Right cardiac atrium (tissue), 5 donors: ENCODE results near the gene FAM111A. TPM values are rescaled to one million over a fixed set of nuclear protein-coding genes. Genes with fewer than 3 reads are reported as not detected.

ENCODE experiments used
- ATAC-seq, 2 donors: fragments of 200-7000 bp; cut with Tn5 transposase; one replicate each; pipeline versions ENCODE4 v1.8.0 to v1.9.1; 2020; ENCODE audit warnings: moderate library complexity in 2 of 2, mild to moderate bottlenecking in 1 of 2
- DNase-seq, 3 donors: peaks; one replicate each; pipeline ENCODE4 v3.0.0-alpha.2; 2020
- H3K27ac ChIP-seq: one replicate; pipeline ENCODE4 v1.5.1; 2013; ENCODE audit warnings: mild to moderate bottlenecking, low read length, control low read depth, moderate library complexity
- H3K27me3 ChIP-seq: one replicate; pipeline ENCODE4 v1.6.1; 2013; ENCODE audit not compliant: control insufficient read depth, insufficient read depth
- H3K4me1 ChIP-seq: one replicate; pipeline ENCODE4 v1.6.1; 2013; ENCODE audit warnings: low read length; ENCODE audit not compliant: control insufficient read depth, insufficient read depth
- H3K4me3 ChIP-seq: one replicate; pipeline ENCODE4 v1.5.1; 2013; ENCODE audit warnings: low read length, control low read depth
- H3K9me3 ChIP-seq: one replicate; pipeline ENCODE4 v1.6.1; 2013; ENCODE audit warnings: low read length; ENCODE audit not compliant: control insufficient read depth
- WGBS: extraction: QIAGEN DNeasy Blood & Tissue Kit; methylation state at CpG from one replicate; pipeline ENCODE4 v1.1.7; 2013; 5-methylcytosine and 5-hydroxymethylcytosine counted together
- intact Hi-C, 4 donors: fragments of 100-400 bp; cut with DNase I; formaldehyde crosslinking; loops; one replicate each; pipeline versions ENCODE4 v1.11.0 to v1.14.0; 2022 to 2023
- polyA plus RNA-seq: library from polyadenylated mRNA; stranded (reverse); fragments of 200-250 nt; gene quantifications from one replicate; pipeline ENCODE4 v1.2.3, GENCODE V29; 2013
- total RNA-seq, 4 donors: library from RNA; stranded (reverse); fragmentation: NEBNext Ultra II Directional; extraction: Animal tissue kit (Norgen Biotek cat#: 25700); gene quantifications; one replicate each; pipeline ENCODE4 v1.2.1, GENCODE V29; 2021
- donor health status: healthy with polysubstance abuse.
- donor health status: DM: no; HTN: yes; CAD: no.
- donor health status: DM: no; HTN: no; CAD: no.
- donor health status: DM: no; HTN: yes; CAD: no; lungs with severe emphysema.
- donor health status: DM: yes; HTN: yes; CAD: no.

FAM111A gene
- total and polyA plus RNA-seq, 5 donors = 7.0 to 12.2 (median 10.4) TPM

GRCh38 chr11:59172345-59173079, 29.9 kb downstream of the FAM111A start:
- Histone ChIP-seq H3K27ac (no peak overlapping the region), H3K9me3 (no peaks in the 10 kb centered on the region), H3K4me1 (no peaks in the 10 kb centered on the region), H3K27me3 (no peaks in the 10 kb centered on the region), H3K4me3 (peak overlapping the region; percentile 73)
- under 1% methylated on average over 70 of the region's 70 CpGs for WGBS
- ATAC-seq = peak; percentile 22 to 48
- peak in 1 of 3 donors; percentile 71 for DNase-seq
- intact Hi-C loops = loop anchor here (2.0 to 5.0 kb wide), 5 partner anchors 34 to 510 kb away; no protein-coding TSS in a partner anchor

GRCh38 chr11:59173080-59173963, 30.7 kb downstream of the FAM111A start:
- no peaks in the 10 kb centered on the region for H3K9me3 ChIP-seq
- ATAC-seq (peak in 1 of 2 donors; percentile 21), DNase-seq (peak; percentile 26 to 69 (median 65))
- H3K27me3 ChIP-seq = no peaks in the 10 kb centered on the region
- 9% methylated on average over 37 of the region's 37 CpGs for WGBS
- H3K4me3 ChIP-seq = peak overlapping the region; percentile 73
- H3K4me1 ChIP-seq = no peaks in the 10 kb centered on the region
- intact Hi-C loops = loop anchor here (2.0 to 5.0 kb wide), 5 partner anchors 33 to 509 kb away; no protein-coding TSS in a partner anchor
- no peak overlapping the region for H3K27ac ChIP-seq

- no peaks in the 10 kb centered on the region for H3K9me3 ChIP-seq
- 52% methylated on average over 7 of the region's 7 CpGs for WGBS
- DNase-seq (no peak), ATAC-seq (no peak)
- H3K27me3 ChIP-seq = no peaks in the 10 kb centered on the region
- intact Hi-C loops = loop anchor here (2.0 to 5.0 kb wide), 5 partner anchors 33 to 508 kb away; no protein-coding TSS in a partner anchor
- peak overlapping the region; percentile 73 for H3K4me3 ChIP-seq
- H3K4me1 ChIP-seq = no peaks in the 10 kb centered on the region
- H3K27ac ChIP-seq = no peak overlapping the region
Observed at GRCh38 chr11:59173964-59174663, 31.5 kb downstream of the FAM111A start.

GRCh38 chr11:59174664-59175033, 32.0 kb downstream of the FAM111A start:
- Histone ChIP-seq H3K27ac (peak overlapping the region; percentile 17), H3K4me3 (no peak overlapping the region), H3K9me3 (peaks cover 2% of the 10 kb centered on the region), H3K27me3 (no peaks in the 10 kb centered on the region), H3K4me1 (no peaks in the 10 kb centered on the region)
- DNase-seq (no peak), ATAC-seq (no peak)
- intact Hi-C loops = loop anchor here in 2 of 4 donors (5.0 kb wide), 3 partner anchors 33 to 508 kb away; no protein-coding TSS in a partner anchor
- 88% methylated on average over 7 of the region's 7 CpGs for WGBS

GRCh38 chr11:59175091-59175501, 32.4 kb downstream of the FAM111A start:
- ATAC-seq (no peak), DNase-seq (no peak)
- WGBS = 54% methylated on average over 4 of the region's 4 CpGs
- no peak overlapping the region for H3K27ac ChIP-seq
- no peaks in the 10 kb centered on the region for H3K4me1 ChIP-seq
- peaks cover 2% of the 10 kb centered on the region for H3K9me3 ChIP-seq
- intact Hi-C loops = no loop called here
- no peak overlapping the region for H3K4me3 ChIP-seq
- H3K27me3 ChIP-seq = no peaks in the 10 kb centered on the region

GRCh38 chr11:59176330-59176729, 33.7 kb downstream of the FAM111A start:
- Histone ChIP-seq H3K9me3 (peaks cover 2% of the 10 kb centered on the region), H3K27ac (no peak overlapping the region), H3K27me3 (no peaks in the 10 kb centered on the region), H3K4me3 (no peak overlapping the region), H3K4me1 (no peaks in the 10 kb centered on the region)
- WGBS = 85% methylated on average over 7 of the region's 7 CpGs
- DNase-seq = no peak
- ATAC-seq = no peak
- intact Hi-C loops = no loop called here

GRCh38 chr11:59178402-59178801, 35.7 kb downstream of the FAM111A start:
- intact Hi-C loops = no loop called here
- Histone ChIP-seq H3K4me1 (no peaks in the 10 kb centered on the region), H3K9me3 (peaks cover 2% of the 10 kb centered on the region), H3K27me3 (no peaks in the 10 kb centered on the region), H3K27ac (no peak overlapping the region), H3K4me3 (no peak overlapping the region)
- ATAC-seq = no peak
- no peak for DNase-seq

GRCh38 chr11:59179121-59179520, 36.5 kb downstream of the FAM111A start:
- Histone ChIP-seq H3K4me1 (no peaks in the 10 kb centered on the region), H3K9me3 (peaks cover 2% of the 10 kb centered on the region), H3K4me3 (no peak overlapping the region), H3K27me3 (no peaks in the 10 kb centered on the region), H3K27ac (no peak overlapping the region)
- 66% methylated on average over 2 of the region's 2 CpGs for WGBS
- no peak for DNase-seq
- intact Hi-C loops = no loop called here
- no peak for ATAC-seq

- ATAC-seq = no peak
- Histone ChIP-seq H3K27me3 (no peaks in the 10 kb centered on the region), H3K4me1 (peaks cover 2% of the 10 kb centered on the region), H3K4me3 (no peak overlapping the region), H3K27ac (no peak overlapping the region), H3K9me3 (peaks cover 2% of the 10 kb centered on the region)
- DNase-seq = no peak
- intact Hi-C loops = no loop called here
- 76% methylated on average over 2 of the region's 2 CpGs for WGBS
Observed at GRCh38 chr11:59180168-59180776, 37.6 kb downstream of the FAM111A start.

- Histone ChIP-seq H3K27me3 (no peaks in the 10 kb centered on the region), H3K4me1 (peaks cover 3% of the 10 kb centered on the region), H3K27ac (no peak overlapping the region), H3K9me3 (peaks cover 2% of the 10 kb centered on the region), H3K4me3 (no peak overlapping the region)
- 91% methylated on average over 2 of the region's 2 CpGs for WGBS
- no peak for DNase-seq
- intact Hi-C loops = no loop called here
- ATAC-seq = no peak
Observed at GRCh38 chr11:59180907-59181306, 38.3 kb downstream of the FAM111A start.
